ENCODE data around the gene GARIN3. TPM values are rescaled to one million over a fixed set of nuclear protein-coding genes. Genes with fewer than 3 reads are reported as not detected.

GARIN3 gene
- total and polyA plus RNA-seq, 2 donors (not counting 3 experiments of a cell fraction or from before 2014, with no cell fraction given) = not detected

GRCh38 chr5:157204765-157205164 lies 38.7 kb upstream of the GARIN3 start:
- Histone ChIP-seq H4K20me1 (replicated peaks; ENCODE audit: control insufficient read depth, extremely low read depth, insufficient read depth, low read length) (no peaks in the 10 kb centered on the region), H3K36me3 (ENCODE audit: control insufficient read depth in 2 of 2, extremely low read depth in 1 of 2, insufficient read depth in 2 of 2, low read length in 2 of 2) (no peaks in the 10 kb centered on the region), H3K9me3 (replicated peaks; ENCODE audit: control insufficient read depth, insufficient read depth, low read length) (no peaks in the 10 kb centered on the region), H3K9me1 (replicated peaks; ENCODE audit: control insufficient read depth, extremely low read depth, insufficient read depth, low read length) (no peaks in the 10 kb centered on the region), H3K9ac (replicated peaks; ENCODE audit: extremely low read depth, insufficient read depth, low read length) (no peak overlapping the region), H3K4me2 (ENCODE audit: insufficient read depth, low read length) (no peak overlapping the region), H3K79me2 (ENCODE audit: control insufficient read depth, insufficient read depth, low read length) (no peaks in the 10 kb centered on the region), H2AFZ (ENCODE audit: low read depth, low read length) (no peak overlapping the region), H3K27ac (ENCODE audit: insufficient read depth, low read depth, low read length) (no peak overlapping the region), H3K27me3 (ENCODE audit: control insufficient read depth in 2 of 2, insufficient read depth in 2 of 2, low read length in 2 of 2) (no peaks in the 10 kb centered on the region), H3K4me3 (replicated peaks in 1 of 3; ENCODE audit: insufficient read depth in 1 of 3, low read depth in 1 of 3, low read length in 3 of 3) (no peak overlapping the region), H3K4me1 (ENCODE audit: control insufficient read depth, extremely low read depth, insufficient read depth, low read length) (no peaks in the 10 kb centered on the region)
- dilution Hi-C loops (cut with MboI; ENCODE audit: extremely low pct_ligation_motif_present, low sequenced_read_pairs) (no loop called here), intact Hi-C loops (cut with micrococcal nuclease) (no loop called here)
- ChIA-PET CTCF (no interaction called here), POLR2A (no interaction called here)
- DNase-seq (ENCODE audit: low read depth, low spot score) (no peak), FAIRE-seq (no peak)
- BruUV-seq (replicated peaks) = no TSS peak
- TF ChIP-seq CTCF (IDR thresholded peaks at IDR 0.05; ENCODE audit: extremely low read depth in 1 of 2, insufficient read depth in 1 of 2, low read depth in 1 of 2, low read length in 2 of 2) (no peak), POLR2AphosphoS5 (IDR thresholded peaks at IDR 0.05; ENCODE audit: insufficient read depth, low read depth, low read length) (no peak), MYC (IDR thresholded peaks at IDR 0.05; ENCODE audit: low read depth, low read length) (no peak), POLR2A (IDR thresholded peaks at IDR 0.05; ENCODE audit: low read depth, low read length) (no peak), MAX (IDR thresholded peaks at IDR 0.05; ENCODE audit: insufficient read depth, insufficient read length) (no peak), EZH2 (IDR thresholded peaks at IDR 0.05; ENCODE audit: borderline replicate concordance, low read depth, low read length, severe bottlenecking) (no peak), FOS (IDR thresholded peaks at IDR 0.05; ENCODE audit: borderline replicate concordance, insufficient read depth, low read length) (no peak), JUN (IDR thresholded peaks at IDR 0.05; ENCODE audit: borderline replicate concordance, insufficient read depth, insufficient read length, low read depth) (no peak), GATA2 (IDR thresholded peaks at IDR 0.05; ENCODE audit: insufficient read depth, insufficient read length, low read depth, low read length) (no peak)
